Measurements from ENCODE around the gene ING4.

Gene ING4

DNA sequence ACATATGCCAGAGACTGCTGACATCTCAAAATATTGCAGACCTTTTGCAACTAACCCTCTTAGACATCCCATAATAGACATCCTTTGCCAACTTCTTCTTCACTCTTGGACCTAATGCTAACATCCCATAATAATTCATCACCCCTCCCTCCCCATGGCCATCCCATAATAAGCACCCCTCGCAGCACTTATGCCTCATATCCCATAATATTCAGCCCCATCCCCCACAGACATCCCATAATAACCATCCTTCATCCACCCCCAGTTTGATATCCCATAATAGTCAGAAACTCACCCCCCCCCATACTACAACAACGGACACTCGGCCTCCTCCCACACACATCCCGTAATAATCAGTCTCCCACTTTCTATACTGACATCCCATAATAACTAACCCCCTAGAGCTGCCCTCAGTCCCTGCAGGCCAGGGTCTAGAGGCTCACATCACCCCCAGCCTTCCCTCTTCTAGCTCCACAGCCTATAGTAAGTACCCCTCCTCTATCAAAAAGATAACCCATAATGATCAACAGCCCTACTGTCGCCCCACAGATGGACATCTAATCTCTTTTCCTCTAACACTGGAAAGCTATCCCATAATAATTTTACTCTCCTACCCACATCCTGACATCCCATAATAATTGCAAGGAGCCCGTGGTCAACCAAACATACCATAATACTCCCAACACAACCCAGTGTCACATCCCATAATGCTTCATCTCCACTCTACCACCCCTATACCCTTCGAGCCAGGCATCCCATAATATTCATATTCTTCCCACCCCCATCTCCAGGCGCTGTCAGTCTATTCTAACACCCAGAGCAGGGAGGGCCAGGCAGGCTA lies 54.9 kb downstream of the ING4 start:
- DNase-seq (ENCODE audit: low spot score) = peak; percentile 89

- DNase-seq (ENCODE audit: low spot score) = no peak
Measured at GRCh38 chr12:6606331-6607131, 56.4 kb downstream of the ING4 start.

GRCh38 chr12:6605421-6606330 lies 57.2 kb downstream of the ING4 start:
- peak; percentile 31 for DNase-seq (ENCODE audit: low spot score)

DNA sequence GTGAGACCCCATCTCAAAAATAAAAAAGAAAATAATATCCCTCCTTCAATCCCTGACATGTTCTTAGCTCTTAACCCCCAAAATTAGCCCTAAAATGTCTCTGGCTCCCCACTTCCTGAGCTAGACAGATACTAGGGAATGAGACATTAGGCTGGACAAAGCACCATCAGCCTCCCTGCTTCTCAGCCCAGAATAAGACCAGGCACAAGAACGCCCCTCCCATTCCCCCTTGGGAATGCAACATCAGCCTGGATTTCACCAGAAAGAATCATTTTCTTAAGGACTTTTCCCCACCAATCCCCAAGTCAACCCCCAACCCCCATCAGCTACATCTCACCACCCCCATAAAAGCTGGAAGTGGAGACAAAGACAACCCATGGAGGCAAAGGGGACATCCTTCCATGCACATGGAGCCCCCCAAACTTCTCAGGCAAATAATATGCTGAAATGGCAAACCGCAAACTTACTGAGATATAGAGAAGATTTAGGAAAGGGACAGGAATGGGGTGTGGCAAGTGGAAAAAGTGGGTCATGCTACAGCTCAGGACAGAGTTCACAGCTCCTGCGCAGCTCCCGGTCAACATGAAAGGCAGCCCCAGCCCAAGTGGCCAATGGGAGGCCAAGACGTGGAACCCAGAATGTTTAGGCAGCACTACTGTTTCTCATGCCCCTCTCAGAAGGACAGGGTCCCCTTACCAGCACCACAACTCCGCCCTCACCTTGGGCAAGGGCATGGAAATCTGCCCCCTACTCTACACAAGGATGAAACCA lies 58.5 kb downstream of the ING4 start:
- DNase-seq (ENCODE audit: low spot score) = no peak

DNA sequence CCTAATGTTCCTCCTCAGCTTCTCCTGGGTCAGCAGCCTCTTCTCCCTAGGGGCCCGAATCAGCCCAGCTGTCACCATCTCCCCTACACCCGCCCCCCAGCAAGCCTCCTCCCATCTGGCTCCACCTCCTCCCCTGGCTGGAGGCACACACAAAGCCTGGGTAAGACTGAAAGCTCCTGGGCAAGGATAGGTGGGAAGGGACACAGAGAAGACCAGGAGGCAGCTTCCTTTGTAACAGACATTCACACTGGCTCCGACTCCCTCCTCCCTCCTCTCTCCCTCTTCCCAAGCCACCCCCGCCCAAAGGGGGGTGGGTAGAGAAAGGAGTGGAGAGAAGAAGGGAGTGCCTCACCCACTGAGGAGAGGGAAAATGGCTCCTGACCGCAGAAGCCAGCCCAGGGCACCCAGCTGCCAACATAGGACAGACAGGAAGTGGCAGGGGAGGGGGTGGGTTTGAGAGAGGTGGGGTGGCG lies 59.8 kb downstream of the ING4 start:
- no peak for DNase-seq (ENCODE audit: low spot score)

- DNase-seq (ENCODE audit: low spot score) = no peak
Measured at GRCh38 chr12:6602526-6602925, 60.4 kb downstream of the ING4 start.

Small RNA genes lying within 50 kb of the gene (small RNA-seq; reads per million reads assigned to genes)
- 0 reads per million in 2 experiments for gene RNU6-781P
